ENCODE measurements around the gene IL1RL1. TPM values are rescaled to one million over a fixed set of nuclear protein-coding genes. Genes with fewer than 3 reads are reported as not detected.

IL1RL1 gene
- total RNA-seq, 2 donors from 2014 or later = 12.5 to 15.3 TPM

GRCh38 chr2:102303589-102303988 is 7.8 kb upstream of the IL1RL1 start:
- no peaks in the 10 kb centered on the region for H3K27me3 ChIP-seq
- no peaks in the 10 kb centered on the region for H3K4me1 ChIP-seq
- ATAC-seq = no peak

DNA sequence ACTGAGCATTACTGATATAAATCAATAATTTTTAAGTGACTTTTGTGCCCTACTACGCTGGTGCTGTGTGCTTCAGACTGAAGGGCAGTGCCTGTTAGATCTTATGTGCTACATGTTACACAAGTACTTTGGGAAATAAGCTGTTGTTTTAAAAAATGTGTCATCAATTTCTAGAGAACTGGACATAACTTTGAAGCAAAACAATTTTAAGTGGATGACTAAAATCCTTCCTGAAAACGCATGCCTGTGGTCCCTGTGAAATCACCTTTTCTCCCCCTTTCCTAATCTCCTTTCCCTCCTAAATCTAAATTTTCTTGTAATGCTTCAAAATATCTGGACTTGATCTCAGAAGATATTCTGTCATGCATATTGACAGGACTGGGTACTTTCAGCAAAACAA is 7.1 kb upstream of the IL1RL1 start:
- DNase-seq (no peak), ATAC-seq (no peak)
- TF ChIP-seq, protein P1, sequence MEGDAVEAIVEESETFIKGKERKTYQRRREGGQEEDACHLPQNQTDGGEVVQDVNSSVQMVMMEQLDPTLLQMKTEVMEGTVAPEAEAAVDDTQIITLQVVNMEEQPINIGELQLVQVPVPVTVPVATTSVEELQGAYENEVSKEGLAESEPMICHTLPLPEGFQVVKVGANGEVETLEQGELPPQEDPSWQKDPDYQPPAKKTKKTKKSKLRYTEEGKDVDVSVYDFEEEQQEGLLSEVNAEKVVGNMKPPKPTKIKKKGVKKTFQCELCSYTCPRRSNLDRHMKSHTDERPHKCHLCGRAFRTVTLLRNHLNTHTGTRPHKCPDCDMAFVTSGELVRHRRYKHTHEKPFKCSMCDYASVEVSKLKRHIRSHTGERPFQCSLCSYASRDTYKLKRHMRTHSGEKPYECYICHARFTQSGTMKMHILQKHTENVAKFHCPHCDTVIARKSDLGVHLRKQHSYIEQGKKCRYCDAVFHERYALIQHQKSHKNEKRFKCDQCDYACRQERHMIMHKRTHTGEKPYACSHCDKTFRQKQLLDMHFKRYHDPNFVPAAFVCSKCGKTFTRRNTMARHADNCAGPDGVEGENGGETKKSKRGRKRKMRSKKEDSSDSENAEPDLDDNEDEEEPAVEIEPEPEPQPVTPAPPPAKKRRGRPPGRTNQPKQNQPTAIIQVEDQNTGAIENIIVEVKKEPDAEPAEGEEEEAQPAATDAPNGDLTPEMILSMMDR (IDR thresholded peaks at IDR 0.05) = no peak
- no peak for TF ChIP-seq POLR2A (IDR thresholded peaks at IDR 0.05)
- no peaks in the 10 kb centered on the region for H3K27me3 ChIP-seq
- no peak overlapping the region for H3K27ac ChIP-seq
- 35 to 42% methylated on average over 2 of the region's 2 CpGs for WGBS, 2 donors
- H3K4me3 ChIP-seq = no peak overlapping the region
- H3K36me3 ChIP-seq (replicated peaks in 1 of 2; ENCODE audit: insufficient read depth in 1 of 2, low read depth in 2 of 2) = no peaks in the 10 kb centered on the region
- intact Hi-C loops (cut with DNase I) = no loop called here
- H3K4me1 ChIP-seq = no peaks in the 10 kb centered on the region
- H3K9me3 ChIP-seq = no peaks in the 10 kb centered on the region

More at GRCh38 chr2:102303589-102303988, 7.8 kb upstream of the IL1RL1 start:
- no peak for DNase-seq
- Histone ChIP-seq H3K9me3 (no peaks in the 10 kb centered on the region), H3K27ac (no peak overlapping the region), H3K4me3 (no peak overlapping the region), H3K36me3 (replicated peaks in 1 of 2; ENCODE audit: insufficient read depth in 1 of 2, low read depth in 2 of 2) (no peaks in the 10 kb centered on the region)
- intact Hi-C loops (cut with DNase I) = no loop called here
- 62 to 68% methylated on average over 3 of the region's 3 CpGs for WGBS, 2 donors
- TF ChIP-seq, protein P1 (IDR thresholded peaks at IDR 0.05) = no peak
- TF ChIP-seq POLR2A (IDR thresholded peaks at IDR 0.05) = no peak

DNA sequence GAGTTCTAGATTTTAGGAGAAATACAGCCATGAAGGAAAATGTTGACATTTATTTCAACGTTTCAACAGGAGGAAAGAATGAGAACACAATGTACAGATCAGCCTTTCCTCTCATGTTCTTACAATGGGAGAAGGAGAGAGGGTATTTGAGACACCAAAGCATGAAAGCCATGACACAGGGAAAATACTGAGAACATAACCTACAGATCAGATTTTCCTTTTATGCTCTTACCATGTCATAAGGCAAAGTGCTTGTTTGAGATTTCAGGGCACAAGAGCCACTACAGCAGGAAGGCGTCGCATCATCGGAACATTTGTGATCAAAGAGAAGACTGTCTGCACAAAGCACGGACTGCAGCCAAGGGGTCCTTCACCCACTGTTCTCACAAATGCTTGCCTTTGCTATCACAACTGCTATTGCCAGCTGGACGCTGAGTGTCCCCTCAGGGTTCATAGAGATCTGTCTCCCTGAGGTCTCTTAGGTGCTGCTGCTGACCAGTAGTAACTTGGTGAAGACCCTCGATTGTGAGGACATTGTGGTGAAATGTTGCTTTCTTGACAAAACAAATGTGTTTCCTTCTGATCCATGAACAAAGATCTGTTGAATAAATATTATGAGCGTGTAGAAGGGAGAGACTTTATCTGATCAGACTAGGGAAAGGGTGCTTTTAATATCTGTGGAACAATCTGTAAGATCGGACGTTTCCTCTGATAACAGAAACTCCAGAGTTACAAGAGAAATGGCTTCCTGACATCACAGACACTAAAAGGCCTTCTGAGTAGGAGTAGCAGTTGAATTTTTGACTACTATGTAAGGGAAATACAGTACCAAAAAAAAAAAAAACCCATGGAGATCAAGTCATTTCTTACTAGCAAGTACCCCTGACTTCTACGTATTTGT is 6.4 kb upstream of the IL1RL1 start:
- Histone ChIP-seq H3K36me3 (replicated peaks in 1 of 2; ENCODE audit: insufficient read depth in 1 of 2, low read depth in 2 of 2) (no peaks in the 10 kb centered on the region), H3K4me3 (no peak overlapping the region), H3K27me3 (no peaks in the 10 kb centered on the region), H3K9me3 (no peaks in the 10 kb centered on the region), H3K27ac (no peak overlapping the region), H3K4me1 (no peaks in the 10 kb centered on the region)
- WGBS, 2 donors = 53 to 62% methylated on average over 11 of the region's 11 CpGs
- ATAC-seq (no peak), DNase-seq (no peak)
- intact Hi-C loops (cut with DNase I) = no loop called here
- TF ChIP-seq, protein P1 (IDR thresholded peaks at IDR 0.05) = no peak

- H3K27ac ChIP-seq = no peak overlapping the region
- no peak for DNase-seq
- H3K4me3 ChIP-seq = no peak overlapping the region
- intact Hi-C loops (cut with DNase I) = no loop called here
- H3K36me3 ChIP-seq (replicated peaks in 1 of 2; ENCODE audit: insufficient read depth in 1 of 2, low read depth in 2 of 2) = no peaks in the 10 kb centered on the region
- ATAC-seq = no peak
- H3K9me3 ChIP-seq = no peaks in the 10 kb centered on the region
- no peaks in the 10 kb centered on the region for H3K27me3 ChIP-seq
- TF ChIP-seq, protein P1 (IDR thresholded peaks at IDR 0.05) = no peak
- TF ChIP-seq POLR2A (IDR thresholded peaks at IDR 0.05) = no peak
- H3K4me1 ChIP-seq = no peaks in the 10 kb centered on the region
- WGBS, 2 donors = 39 to 52% methylated on average over 1 of the region's 1 CpG
Observed at GRCh38 chr2:102306125-102306524, 5.2 kb upstream of the IL1RL1 start.

DNA sequence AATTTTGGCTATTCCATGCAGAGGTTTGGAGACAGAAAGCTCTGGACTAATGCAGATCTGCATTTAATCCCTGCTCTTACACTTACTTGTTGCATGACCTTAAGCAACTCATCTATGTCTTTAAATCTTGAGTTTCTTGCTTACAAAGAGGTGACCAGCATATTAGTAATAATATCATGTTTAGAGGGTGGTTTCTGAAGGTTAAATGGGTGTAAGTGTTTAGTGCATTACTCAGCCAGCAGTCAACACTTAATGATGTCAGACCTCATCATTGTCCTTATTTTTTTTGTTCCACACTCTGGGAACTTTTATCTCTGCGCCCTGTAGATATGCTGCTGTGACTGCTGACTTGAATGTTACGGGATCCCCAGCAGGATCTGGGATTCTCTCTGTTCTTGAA is 1.7 kb downstream of the IL1RL1 start:
- WGBS, 2 donors = 67 to 77% methylated on average over 2 of the region's 2 CpGs
- no peak overlapping the region for H3K4me3 ChIP-seq
- H3K36me3 ChIP-seq (replicated peaks in 1 of 2; ENCODE audit: insufficient read depth in 1 of 2, low read depth in 2 of 2) = no peaks in the 10 kb centered on the region
- no peaks in the 10 kb centered on the region for H3K27me3 ChIP-seq
- TF ChIP-seq POLR2A (IDR thresholded peaks at IDR 0.05) = no peak
- TF ChIP-seq, protein P1 (IDR thresholded peaks at IDR 0.05) = no peak
- no peak overlapping the region for H3K27ac ChIP-seq
- H3K9me3 ChIP-seq = no peaks in the 10 kb centered on the region
- no peak for DNase-seq
- H3K4me1 ChIP-seq = no peaks in the 10 kb centered on the region
- intact Hi-C loops (cut with DNase I) = no loop called here
- no peak for ATAC-seq

Data from body of pancreas (tissue), 4 donors.